Measurements from ENCODE around the gene PTPRN2. TPM values are rescaled to one million over a fixed set of nuclear protein-coding genes. Genes with fewer than 3 reads are reported as not detected.

The PTPRN2 gene
- total RNA-seq, 1 experiment from 2014 or later, result 1.1 TPM

- no peaks in the 10 kb centered on the region for H3K9me3 ChIP-seq (ENCODE audit: control insufficient read depth, insufficient read depth, low read depth, low read length)
- no TSS peak for BruUV-seq (replicated peaks)
- peaks cover 2% of the 10 kb centered on the region; the same call in 1 of the 2 replicates for H3K27me3 ChIP-seq (ENCODE audit: control insufficient read depth, insufficient read depth, low read length)
- intact Hi-C loops (cut with micrococcal nuclease; ENCODE audit: unreplicated experiment) (no loop called here), in situ Hi-C loops (cut with HindIII; ENCODE audit: low pct_unique_long_range_greater_than_20kb, low sequenced_read_pairs) (no loop called here)
- H3K36me3 ChIP-seq (ENCODE audit: control insufficient read depth, insufficient read depth, low read length), result no peaks in the 10 kb centered on the region; the same call in 1 of the 2 replicates
- ChIA-PET POLR2A (no interaction called here), CTCF (no interaction called here)
- TF ChIP-seq SIN3A (IDR thresholded peaks at IDR 0.05; ENCODE audit: borderline replicate concordance, insufficient read depth, low read depth, low read length) (no peak), CTCF (IDR thresholded peaks at IDR 0.05) (no peak), TCF7L2 (IDR thresholded peaks at IDR 0.05; ENCODE audit: low read depth, low read length) (no peak), POLR2AphosphoS5 (IDR thresholded peaks at IDR 0.05; ENCODE audit: low read depth, low read length) (no peak)
- TF ChIP-seq, protein P1, sequence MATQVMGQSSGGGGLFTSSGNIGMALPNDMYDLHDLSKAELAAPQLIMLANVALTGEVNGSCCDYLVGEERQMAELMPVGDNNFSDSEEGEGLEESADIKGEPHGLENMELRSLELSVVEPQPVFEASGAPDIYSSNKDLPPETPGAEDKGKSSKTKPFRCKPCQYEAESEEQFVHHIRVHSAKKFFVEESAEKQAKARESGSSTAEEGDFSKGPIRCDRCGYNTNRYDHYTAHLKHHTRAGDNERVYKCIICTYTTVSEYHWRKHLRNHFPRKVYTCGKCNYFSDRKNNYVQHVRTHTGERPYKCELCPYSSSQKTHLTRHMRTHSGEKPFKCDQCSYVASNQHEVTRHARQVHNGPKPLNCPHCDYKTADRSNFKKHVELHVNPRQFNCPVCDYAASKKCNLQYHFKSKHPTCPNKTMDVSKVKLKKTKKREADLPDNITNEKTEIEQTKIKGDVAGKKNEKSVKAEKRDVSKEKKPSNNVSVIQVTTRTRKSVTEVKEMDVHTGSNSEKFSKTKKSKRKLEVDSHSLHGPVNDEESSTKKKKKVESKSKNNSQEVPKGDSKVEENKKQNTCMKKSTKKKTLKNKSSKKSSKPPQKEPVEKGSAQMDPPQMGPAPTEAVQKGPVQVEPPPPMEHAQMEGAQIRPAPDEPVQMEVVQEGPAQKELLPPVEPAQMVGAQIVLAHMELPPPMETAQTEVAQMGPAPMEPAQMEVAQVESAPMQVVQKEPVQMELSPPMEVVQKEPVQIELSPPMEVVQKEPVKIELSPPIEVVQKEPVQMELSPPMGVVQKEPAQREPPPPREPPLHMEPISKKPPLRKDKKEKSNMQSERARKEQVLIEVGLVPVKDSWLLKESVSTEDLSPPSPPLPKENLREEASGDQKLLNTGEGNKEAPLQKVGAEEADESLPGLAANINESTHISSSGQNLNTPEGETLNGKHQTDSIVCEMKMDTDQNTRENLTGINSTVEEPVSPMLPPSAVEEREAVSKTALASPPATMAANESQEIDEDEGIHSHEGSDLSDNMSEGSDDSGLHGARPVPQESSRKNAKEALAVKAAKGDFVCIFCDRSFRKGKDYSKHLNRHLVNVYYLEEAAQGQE (IDR thresholded peaks at IDR 0.05; ENCODE audit: insufficient read depth in 1 of 2, low read depth in 2 of 2, low read length in 1 of 2), result no peak
- ATAC-seq (no peak), DNase-seq (ENCODE audit: low read depth, low spot score) (no peak)
- H3K4me1 ChIP-seq (ENCODE audit: control insufficient read depth, insufficient read depth, low read length), result no peaks in the 10 kb centered on the region
- no peak overlapping the region for H3K4me3 ChIP-seq (ENCODE audit: low read depth in 2 of 2, low read length in 2 of 2)
- H3K27ac ChIP-seq (ENCODE audit: low read length), result no peak overlapping the region
These were observed 327.8 kb downstream of the PTPRN2 start for GRCh38 chr7:158259671-158260418.

GRCh38 chr7:158259141-158259540 is 328.5 kb downstream of the PTPRN2 start:
- no peak overlapping the region for H3K27ac ChIP-seq (ENCODE audit: low read length)
- no peaks in the 10 kb centered on the region for H3K9me3 ChIP-seq (ENCODE audit: control insufficient read depth, insufficient read depth, low read depth, low read length)
- DNase-seq (ENCODE audit: low read depth, low spot score) (no peak), ATAC-seq (no peak)
- intact Hi-C loops (cut with micrococcal nuclease; ENCODE audit: unreplicated experiment), result no loop called here
- BruUV-seq (replicated peaks), result no TSS peak
- ChIA-PET POLR2A (no interaction called here), CTCF (no interaction called here)
- H3K27me3 ChIP-seq (ENCODE audit: control insufficient read depth, insufficient read depth, low read length), result peaks cover 5% of the 10 kb centered on the region; the same call in 1 of the 2 replicates
- H3K4me3 ChIP-seq (ENCODE audit: low read depth in 2 of 2, low read length in 2 of 2), result no peak overlapping the region
- H3K4me1 ChIP-seq (ENCODE audit: control insufficient read depth, insufficient read depth, low read length), result no peaks in the 10 kb centered on the region
- in situ Hi-C loops (cut with HindIII; ENCODE audit: low pct_unique_long_range_greater_than_20kb, low sequenced_read_pairs), result no loop called here
- no peaks in the 10 kb centered on the region; the same call in 1 of the 2 replicates for H3K36me3 ChIP-seq (ENCODE audit: control insufficient read depth, insufficient read depth, low read length)
- TF ChIP-seq, protein P1 (IDR thresholded peaks at IDR 0.05; ENCODE audit: insufficient read depth in 1 of 2, low read depth in 2 of 2, low read length in 1 of 2), result no peak
- TF ChIP-seq SIN3A (IDR thresholded peaks at IDR 0.05; ENCODE audit: borderline replicate concordance, insufficient read depth, low read depth, low read length) (no peak), TCF7L2 (IDR thresholded peaks at IDR 0.05; ENCODE audit: low read depth, low read length) (no peak), POLR2AphosphoS5 (IDR thresholded peaks at IDR 0.05; ENCODE audit: low read depth, low read length) (no peak), CTCF (IDR thresholded peaks at IDR 0.05) (no peak)
